HL-60/S4 (cell line): ENCODE data around the gene SMURF2.
"Not testable (repeated sequence)": the region's sequence is repeated elsewhere in the genome, so short reads cannot be mapped to it uniquely, and the experiment has no call there.

Experiments
- in situ Hi-C: fragments of 300-500 bp; cut with MboI; formaldehyde crosslinking; loops from 2 replicates; pipeline ENCODE4 v1.14.3; 2022; ENCODE audit warnings: low sequenced_read_pairs

SMURF2 gene

DNA sequence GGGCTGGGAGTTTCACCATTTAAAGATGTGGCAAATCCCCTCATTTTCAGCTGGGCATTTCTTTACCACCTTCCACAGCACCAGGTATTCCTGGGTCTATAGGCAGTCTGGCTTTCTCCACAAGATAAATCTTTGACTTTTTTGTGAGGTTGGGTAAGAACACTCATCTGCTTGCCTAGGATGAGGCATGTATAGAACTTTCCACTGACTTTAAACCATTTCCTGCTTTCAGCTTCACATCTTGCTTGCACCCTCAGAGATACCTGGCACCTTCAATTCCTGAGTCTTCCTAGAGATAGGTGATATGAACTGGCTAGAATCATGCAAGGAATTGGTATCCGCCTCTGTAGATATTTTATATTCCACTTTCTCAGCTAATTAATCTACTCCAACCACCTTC lies 27.9 kb downstream of the SMURF2 start:
- in situ Hi-C loops, result loop anchor here (25.0 kb wide), 1 partner anchor 322 kb away; no protein-coding TSS in a partner anchor

DNA sequence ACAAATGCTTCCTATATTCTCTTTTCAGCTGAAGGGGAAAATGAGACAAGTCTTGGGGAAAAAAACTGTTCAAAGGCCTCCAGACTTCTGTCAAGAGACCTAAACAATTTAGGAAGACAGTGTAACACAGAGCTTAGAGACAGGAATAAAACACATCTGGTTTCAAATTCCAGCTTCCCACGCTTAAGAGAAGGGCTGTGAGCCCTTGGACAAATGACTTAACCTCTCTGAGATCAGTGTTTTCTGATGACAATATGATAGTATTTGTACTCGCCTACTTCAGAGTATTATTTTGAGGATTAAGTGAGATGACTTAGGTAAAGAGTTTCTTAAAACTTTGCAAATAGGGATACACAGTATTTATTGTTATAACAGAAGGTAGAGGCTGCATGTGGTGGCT lies 29.5 kb downstream of the SMURF2 start:
- in situ Hi-C loops, result loop anchor here (25.0 kb wide), 1 partner anchor 320 kb away; no protein-coding TSS in a partner anchor

DNA sequence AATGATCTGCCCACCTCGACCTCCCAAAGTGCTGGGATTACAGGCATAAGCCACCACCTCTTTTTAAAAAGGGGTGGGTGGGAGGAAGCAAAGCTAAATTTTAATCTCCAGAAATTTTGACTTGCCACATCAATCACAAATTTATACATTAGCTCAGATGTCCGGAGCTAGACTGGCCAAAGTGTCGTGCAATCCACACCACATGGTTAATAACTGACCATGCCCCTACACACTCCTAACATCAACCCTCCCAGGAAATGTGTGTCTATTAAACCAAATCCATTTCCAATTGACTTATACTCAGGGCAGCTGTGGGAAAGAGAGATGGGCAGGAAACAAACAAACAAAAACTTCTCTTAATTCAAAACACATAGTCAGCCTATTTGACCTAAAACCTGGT lies 29.9 kb downstream of the SMURF2 start:
- in situ Hi-C loops, result loop anchor here (25.0 kb wide), 1 partner anchor 320 kb away; no protein-coding TSS in a partner anchor

DNA sequence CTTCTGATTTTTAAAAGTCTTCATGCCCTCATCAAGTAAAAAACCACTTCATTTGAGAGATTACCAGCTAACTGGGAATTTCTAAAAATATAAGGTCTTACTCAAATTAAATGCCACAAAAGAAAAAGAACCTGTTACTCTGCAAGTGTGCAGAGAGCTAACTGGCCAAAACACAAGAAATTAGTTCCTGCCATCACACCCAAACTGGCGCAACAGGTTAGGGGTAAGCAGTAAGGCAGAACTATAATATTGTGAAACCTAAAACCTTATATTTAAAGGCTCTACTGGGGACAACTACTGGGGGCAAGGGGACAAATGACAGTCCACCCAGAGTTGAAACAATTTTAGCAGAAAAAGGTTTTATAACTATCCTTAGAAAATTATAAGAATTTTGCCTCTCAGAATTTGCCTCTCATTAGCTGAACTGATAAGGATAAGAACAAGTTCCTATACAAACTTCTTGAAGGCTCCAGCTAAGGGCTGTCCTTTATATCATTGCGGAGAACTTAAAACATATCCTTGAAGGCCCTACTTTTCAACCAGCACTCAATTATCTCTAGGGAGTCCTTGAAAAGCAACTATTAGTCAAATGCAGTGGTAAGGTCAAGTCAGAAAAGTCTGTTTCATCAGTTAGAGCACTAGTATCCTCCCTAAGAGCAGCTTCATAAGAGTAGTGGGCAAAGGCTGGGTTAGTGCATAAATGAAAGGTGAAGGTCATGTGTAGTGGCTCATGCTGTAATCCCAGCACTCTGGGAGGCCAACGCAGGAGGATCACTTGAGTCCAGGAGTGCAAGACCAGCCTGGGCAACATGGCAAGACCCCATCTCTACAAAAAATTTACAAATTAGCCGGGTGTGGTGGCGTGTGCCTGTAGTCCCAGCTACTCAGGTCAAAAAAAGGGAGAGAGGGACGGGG lies 31.5 kb downstream of the SMURF2 start:
- in situ Hi-C loops, result loop anchor here (25.0 kb wide), 1 partner anchor 318 kb away; no protein-coding TSS in a partner anchor

DNA sequence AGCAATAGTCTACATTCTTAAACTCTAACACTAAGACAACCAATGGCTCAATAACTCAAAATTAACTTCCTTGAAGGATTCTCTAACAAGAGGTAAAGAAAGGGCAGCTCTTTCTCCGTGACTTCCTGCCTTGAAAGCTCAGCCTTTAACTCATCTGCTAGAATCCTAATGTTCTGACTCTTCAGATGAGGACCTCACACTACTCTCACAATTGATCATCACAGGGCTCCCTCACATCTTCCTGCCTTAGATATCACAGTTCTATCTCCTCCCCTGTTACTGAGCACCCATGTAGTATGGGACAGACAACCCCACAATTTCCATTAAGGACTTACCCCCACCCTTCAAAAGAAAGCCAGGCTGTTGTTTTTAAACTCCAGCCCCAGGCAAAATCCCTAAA lies 33.5 kb downstream of the SMURF2 start:
- in situ Hi-C loops, result loop anchor here (25.0 kb wide), 1 partner anchor 316 kb away; no protein-coding TSS in a partner anchor

DNA sequence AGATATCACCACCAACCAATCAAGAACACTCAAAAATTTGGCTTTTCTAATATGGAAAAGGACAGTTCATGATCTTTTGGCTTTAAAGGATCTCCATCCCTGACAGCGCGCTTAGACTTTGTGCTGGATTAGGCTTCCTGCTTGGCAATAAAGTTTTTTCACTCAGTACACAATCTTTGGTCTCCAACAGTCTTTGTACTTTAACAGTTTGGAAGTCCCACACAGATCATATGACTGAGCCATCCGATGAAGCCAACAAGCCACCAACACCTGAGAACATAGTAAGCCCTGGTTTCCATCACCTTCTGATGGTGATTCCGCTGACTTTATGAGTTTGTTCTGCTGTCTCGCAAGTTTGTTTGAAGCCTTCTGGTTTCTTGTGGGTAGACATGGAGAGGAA lies 34.3 kb downstream of the SMURF2 start:
- in situ Hi-C loops, result loop anchor here (25.0 kb wide), 1 partner anchor 315 kb away; no protein-coding TSS in a partner anchor

DNA sequence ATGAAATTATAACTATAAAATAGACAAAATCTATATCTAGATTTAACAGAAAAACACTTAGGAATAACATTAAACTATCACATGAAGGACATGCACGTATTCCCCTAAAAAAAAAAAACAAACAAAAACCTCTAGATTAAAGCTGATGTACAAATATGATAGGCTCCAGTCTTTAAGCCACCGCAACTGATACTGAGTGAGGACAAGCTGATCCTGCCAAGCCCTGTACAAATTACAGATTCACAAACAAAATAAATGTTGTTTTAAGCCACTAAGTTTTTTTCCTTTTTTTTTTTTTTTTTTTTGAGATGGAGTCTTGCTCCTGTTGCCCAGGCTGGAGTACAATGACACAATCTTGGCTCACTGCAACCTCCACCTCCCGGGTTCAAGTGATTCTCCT lies 35.3 kb downstream of the SMURF2 start:
- in situ Hi-C loops, result loop anchor here (25.0 kb wide), 1 partner anchor 315 kb away; no protein-coding TSS in a partner anchor

DNA sequence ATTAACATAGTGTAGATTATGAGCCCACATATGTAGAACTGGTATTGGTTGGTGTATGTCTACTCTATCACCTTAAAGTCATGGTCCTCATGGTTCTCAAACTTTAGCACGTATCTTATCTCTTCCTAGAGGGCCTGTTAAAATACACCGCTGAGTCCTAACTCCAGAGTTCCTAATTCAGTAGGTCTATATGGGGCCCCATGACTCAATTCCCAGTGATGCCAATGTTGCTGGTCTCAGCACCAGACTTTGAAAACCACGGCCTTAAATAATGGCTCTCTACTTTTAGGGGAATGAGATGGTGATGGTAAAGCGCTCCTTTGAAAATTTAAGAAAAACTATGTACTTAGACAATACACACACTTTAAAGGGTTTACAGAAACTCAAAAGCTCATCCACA lies 36.6 kb downstream of the SMURF2 start:
- in situ Hi-C loops, result loop anchor here (25.0 kb wide), 1 partner anchor 313 kb away; no protein-coding TSS in a partner anchor

DNA sequence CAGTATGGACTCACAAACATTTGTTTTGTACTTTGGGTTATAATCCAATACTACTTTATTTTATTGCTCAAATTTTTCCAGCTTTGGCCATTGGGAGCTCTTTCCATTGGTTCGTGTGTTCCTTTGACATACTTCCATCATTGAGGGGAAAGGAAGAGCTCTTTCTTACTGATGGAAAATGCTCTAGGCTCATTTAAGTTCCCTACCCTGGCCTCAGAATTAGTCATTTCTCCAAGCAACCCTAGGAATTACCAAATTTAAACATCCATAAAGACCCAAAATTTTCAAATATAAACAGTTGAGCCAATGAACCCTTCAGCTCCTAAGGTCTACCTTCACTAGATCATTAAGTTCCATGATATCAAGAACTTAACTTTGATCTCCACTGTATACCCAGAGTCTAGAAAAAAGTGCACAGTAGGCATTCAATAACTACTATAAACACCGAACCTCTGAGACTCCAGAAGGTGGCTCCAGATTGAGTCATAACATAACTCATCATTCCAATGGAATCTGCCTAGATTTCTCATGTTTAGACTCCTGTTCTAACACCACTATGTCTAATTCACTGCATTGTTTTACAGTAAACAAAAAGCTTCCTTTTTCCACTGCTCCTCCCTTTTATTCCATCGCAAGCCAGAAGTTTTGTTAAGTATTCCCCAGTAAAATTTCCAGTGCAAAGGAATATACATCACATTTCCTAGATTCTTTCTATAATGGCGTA lies 39.0 kb downstream of the SMURF2 start:
- in situ Hi-C loops, result no loop called here

DNA sequence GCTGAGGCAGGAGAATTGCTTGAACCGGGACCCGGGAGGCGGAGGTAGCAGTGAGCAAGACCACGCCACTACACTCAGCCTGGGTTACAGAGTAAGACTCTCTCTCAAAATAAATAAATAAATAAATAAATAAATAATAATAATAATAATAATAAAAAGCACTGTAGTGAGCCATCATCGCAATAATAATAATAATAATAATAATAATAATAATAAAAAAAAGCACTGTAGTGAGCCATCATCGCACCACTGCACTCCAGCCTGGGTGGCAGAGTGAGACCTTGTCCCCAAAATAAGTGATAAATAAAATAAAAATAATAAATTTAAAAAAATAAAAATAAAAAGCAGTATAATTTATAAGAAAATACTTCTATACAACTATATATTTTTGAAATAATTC lies 40.3 kb downstream of the SMURF2 start:
- in situ Hi-C loops, result no loop called here

DNA sequence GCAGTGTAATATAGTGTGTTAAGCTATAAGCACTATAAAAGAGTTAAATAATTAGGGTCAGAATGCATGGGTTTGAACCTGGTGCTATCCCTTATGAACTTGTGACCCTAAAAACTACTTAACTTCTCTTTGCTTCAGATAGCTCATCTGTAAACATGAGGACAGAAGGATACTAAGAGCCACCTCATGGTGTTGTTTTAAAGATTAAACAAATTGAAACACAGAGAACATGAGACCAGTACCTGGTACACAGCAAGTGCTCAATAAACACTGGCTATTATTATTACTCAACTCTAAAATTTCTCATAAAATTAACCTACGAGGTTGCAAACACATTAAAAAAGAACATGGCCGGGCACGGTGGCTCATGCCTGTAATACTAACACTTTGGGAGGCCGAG lies 43.3 kb downstream of the SMURF2 start:
- in situ Hi-C loops, result no loop called here

DNA sequence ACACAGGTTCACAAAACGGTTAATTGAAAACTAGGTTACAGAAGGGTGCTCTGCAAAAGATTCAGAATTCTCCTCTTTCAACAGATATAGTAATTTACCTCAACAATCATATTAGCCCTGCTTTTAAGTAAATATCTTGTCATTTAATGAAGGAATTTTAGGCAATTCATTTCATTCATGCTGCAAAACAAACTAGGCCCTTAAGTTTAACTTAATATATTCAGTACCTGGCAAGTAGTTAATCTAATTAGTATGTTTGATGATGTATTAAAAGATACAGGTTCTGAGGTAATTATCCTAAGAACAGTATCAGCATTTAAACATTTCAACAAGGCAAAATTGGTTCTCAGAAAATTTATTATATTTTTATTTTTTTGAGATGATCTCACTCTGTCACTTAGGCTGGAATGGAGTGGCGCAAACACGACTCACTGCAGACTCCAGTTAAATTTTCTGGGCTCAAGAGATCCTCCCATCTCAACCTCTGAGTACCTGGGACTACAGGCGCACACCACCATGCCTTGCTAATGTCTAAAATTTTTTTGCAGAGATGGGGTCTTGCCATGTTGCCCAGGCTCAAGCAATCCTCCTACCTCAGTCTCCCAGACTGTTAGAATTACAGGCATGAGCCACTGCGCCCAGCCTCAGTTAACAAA lies 44.9 kb downstream of the SMURF2 start:
- in situ Hi-C loops, result no loop called here

DNA sequence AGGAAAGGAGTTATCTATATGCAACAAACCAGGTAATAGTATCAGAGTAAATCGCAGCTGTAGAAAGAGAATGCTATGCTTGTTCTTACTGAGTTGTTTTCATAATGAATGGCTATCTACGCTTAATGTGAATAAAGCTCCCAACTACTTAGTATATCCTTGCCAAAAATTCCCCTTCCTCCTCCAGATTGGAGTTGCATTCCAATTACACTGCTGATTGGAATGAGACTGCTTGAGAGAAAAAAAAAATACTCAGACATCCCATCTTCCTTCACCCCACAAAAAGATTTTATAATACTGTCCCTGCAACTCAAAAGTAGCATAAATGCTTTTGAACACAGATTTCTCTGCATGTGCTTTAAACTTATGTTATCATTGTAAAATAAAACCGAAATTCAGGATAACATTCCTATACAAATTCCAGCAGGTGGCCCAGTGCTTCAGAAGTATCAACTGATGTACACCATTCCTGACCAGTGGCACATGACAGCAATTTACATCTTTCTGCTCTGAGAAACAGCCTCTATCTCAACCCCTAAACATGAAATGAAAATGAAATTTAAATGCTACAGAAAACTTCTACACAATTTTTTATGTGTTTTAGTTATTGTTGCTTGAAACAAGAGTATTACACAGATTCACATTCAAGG lies 47.0 kb downstream of the SMURF2 start:
- in situ Hi-C loops, result no loop called here

DNA sequence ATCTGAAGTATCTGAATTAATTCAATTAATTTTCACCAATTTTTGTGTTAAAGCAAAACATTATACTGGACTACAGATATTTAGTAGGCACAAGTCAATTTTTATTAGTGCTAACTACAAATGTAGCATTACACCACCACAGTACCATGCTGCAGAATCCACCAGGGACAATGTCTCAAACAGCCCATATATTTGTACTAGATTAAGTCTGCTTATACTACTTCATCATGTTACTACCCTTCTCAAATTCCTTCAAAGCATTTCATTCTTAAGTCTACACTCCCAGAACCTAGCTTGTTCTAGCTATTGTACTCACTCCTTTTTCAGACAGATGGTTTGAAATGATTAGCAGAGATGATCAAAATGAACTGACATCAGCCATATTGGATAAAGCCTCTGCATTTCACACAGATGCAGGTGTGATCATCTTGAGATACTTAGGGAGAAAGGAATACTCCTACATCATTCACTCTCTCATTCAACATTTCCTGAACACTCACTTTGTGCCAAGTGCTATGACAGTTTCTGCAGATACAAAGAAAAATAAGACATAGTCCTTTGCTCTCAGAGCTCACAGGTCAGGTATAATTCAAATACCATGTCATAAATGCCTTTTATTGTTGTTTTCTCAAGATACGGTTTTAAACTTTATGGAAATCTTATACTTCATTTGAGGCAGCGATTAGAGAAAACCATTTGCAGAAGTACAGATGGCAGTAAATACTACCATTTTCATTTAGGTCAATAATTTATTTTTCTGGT lies 47.7 kb downstream of the SMURF2 start:
- in situ Hi-C loops, result no loop called here

DNA sequence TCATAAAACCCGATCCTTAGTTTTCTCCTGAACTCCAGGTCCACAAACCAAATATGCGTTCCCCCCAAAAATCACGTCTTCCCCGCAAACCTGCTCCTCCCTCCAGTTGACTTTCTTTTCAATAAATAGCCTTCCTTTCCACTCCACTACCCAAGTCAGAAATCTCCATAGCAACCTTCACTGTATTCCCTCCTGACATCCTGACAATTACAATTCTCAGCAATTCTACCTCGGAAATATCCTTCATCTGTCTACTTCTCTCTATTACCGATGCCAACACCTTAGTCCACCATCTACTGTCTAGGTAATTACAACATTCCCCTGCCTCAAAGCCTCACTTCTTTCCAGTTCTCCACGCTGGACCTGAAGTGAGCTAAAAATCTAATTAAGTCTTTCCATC lies 50.7 kb downstream of the SMURF2 start:
- in situ Hi-C loops, result no loop called here

DNA sequence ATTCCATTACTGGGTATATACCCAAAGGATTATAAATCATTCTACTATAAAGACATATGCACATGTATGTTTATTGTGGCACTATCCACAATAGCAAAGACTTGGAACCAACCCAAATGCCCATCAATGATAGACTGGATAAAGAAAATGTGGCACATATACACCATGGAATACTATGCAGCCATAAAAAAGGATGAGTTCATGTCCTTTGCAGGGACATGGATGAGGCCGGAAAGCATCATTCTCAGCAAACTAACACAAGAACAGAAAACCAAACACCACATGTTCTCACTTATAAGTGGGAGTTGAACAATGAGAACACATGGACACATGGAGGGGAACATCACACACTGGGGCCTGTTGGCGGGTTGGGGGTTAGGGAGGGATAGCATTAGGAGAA lies 51.9 kb downstream of the SMURF2 start:
- in situ Hi-C loops, result not testable (repeated sequence)

DNA sequence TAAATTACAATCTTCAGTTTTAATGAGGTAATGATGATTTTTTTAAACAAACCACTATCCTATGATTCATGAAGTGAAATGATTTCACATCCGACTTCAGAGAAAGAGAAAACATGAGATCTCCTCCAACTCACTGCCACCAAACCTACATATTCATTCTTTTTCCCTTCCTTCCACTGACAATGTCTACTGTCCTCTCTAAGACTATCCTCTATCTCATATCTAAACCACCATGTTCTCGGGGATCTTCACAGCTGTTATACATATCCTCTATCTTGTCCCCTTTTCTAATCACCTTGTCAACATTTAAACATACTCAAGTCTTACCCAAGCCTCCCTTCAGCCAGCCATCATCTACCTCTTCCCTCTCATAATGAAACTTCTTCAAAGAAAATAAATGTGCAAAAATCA lies 53.5 kb downstream of the SMURF2 start:
- in situ Hi-C loops, result no loop called here

DNA sequence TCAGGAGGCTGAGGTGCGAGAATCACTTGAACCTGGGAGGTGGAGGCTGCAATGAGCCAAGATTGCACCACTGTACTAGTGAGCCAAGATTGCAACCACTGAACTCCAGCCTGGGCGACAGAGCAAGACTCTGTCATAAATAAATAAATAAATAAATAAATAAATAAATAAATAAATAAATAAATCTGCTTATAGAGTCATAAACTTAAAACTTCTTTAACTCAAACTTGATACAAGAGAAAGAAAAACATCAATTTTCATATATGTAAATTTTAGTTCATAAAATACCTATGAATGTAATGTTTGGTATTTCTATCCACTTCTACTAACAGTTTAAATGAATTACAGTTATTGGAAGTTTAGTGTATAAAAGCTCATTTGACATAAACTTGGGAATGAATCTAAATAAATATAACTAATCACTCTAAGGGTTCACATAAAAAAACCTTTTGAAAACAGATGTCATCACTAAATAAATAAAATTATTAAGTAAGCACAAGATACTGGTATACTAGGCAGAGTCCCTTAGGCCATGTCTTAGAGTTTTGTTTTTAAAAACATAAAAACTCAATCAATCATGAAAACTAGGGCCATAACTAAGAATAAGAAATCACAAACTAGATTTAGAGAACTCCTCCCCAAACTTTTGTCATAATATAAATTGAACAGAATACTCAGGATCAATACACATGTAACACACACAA lies 54.1 kb downstream of the SMURF2 start:
- in situ Hi-C loops, result no loop called here

DNA sequence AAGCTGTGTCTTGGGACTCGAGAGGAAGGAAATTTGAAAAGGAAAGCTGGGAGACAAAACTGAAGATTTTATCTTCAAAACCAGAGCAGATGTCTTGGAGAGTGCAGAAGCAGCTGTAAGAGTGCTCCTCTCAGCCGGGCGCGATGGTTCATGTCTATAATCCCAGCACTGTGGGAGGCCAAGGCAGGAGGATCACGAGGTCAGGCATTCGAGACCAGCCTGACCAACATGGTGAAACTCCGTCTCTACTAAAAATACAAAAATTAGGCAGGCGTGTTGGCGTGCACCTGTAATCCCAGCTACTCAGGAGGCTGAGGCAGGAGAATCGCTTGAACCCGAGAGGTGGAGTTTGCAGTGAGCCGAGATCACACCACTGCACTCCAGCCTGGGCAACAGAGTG lies 57.6 kb downstream of the SMURF2 start:
- in situ Hi-C loops, result not testable (repeated sequence)
